Measurements from ENCODE around the gene TXNL1.
A peak's percentile ranks its signal among the peaks of the same experiment; 100 is the strongest.
"Not testable (repeated sequence)": the region's sequence is repeated elsewhere in the genome, so short reads cannot be mapped to it uniquely, and the experiment has no call there.

Gene TXNL1

GRCh38 chr18:56632070-56633022 lies 6.0 kb downstream of the TXNL1 start:
- H3K9me3 Mint-ChIP-seq, result no peaks in the 10 kb centered on the region

GRCh38 chr18:56627991-56628390 lies 10.4 kb downstream of the TXNL1 start:
- no peaks in the 10 kb centered on the region for H3K27me3 Mint-ChIP-seq (ENCODE audit: low read depth)
- H3K9me3 Mint-ChIP-seq, result no peaks in the 10 kb centered on the region
- H3K36me3 Mint-ChIP-seq (ENCODE audit: low read depth), result peaks cover 10% of the 10 kb centered on the region
- peaks cover 22% of the 10 kb centered on the region for H3K4me1 Mint-ChIP-seq (ENCODE audit: low read depth)
- H3K27ac Mint-ChIP-seq, result no peak overlapping the region
- no peak overlapping the region for H3K4me3 Mint-ChIP-seq

More at GRCh38 chr18:56632070-56633022, 6.0 kb downstream of the TXNL1 start:
- H3K4me3 Mint-ChIP-seq, result no peak overlapping the region
- no peaks in the 10 kb centered on the region for H3K27me3 Mint-ChIP-seq (ENCODE audit: low read depth)
- no peak overlapping the region for H3K27ac Mint-ChIP-seq
- peaks cover 14% of the 10 kb centered on the region for H3K36me3 Mint-ChIP-seq (ENCODE audit: low read depth)
- H3K4me1 Mint-ChIP-seq (ENCODE audit: low read depth), result peaks cover 44% of the 10 kb centered on the region

GRCh38 chr18:56615738-56616520 lies 22.5 kb downstream of the TXNL1 start:
- H3K27ac Mint-ChIP-seq, result no peak overlapping the region

GRCh38 chr18:56606618-56607017 lies 31.8 kb downstream of the TXNL1 start:
- H3K36me3 Mint-ChIP-seq (ENCODE audit: low read depth), result peaks cover 24% of the 10 kb centered on the region
- H3K4me3 Mint-ChIP-seq, result no peak overlapping the region
- no peaks in the 10 kb centered on the region for H3K9me3 Mint-ChIP-seq
- peak overlapping the region; percentile 52 for H3K27ac Mint-ChIP-seq
- H3K4me1 Mint-ChIP-seq (ENCODE audit: low read depth), result no peaks in the 10 kb centered on the region
- no peaks in the 10 kb centered on the region for H3K27me3 Mint-ChIP-seq (ENCODE audit: low read depth)

More at GRCh38 chr18:56615738-56616520, 22.5 kb downstream of the TXNL1 start:
- Mint-ChIP-seq H3K36me3 (ENCODE audit: low read depth) (peaks cover 36% of the 10 kb centered on the region), H3K4me1 (ENCODE audit: low read depth) (peaks cover 3% of the 10 kb centered on the region), H3K4me3 (no peak overlapping the region), H3K9me3 (no peaks in the 10 kb centered on the region), H3K27me3 (ENCODE audit: low read depth) (no peaks in the 10 kb centered on the region)

GRCh38 chr18:56598422-56598821 lies 40.0 kb downstream of the TXNL1 start:
- H3K27me3 Mint-ChIP-seq (ENCODE audit: low read depth), result no peaks in the 10 kb centered on the region
- no peak overlapping the region for H3K4me3 Mint-ChIP-seq
- no peak overlapping the region for H3K27ac Mint-ChIP-seq
- H3K4me1 Mint-ChIP-seq (ENCODE audit: low read depth), result no peaks in the 10 kb centered on the region
- H3K36me3 Mint-ChIP-seq (ENCODE audit: low read depth), result peaks cover 1% of the 10 kb centered on the region
- no peaks in the 10 kb centered on the region for H3K9me3 Mint-ChIP-seq

- Mint-ChIP-seq H3K36me3 (ENCODE audit: low read depth) (no peaks in the 10 kb centered on the region), H3K27me3 (ENCODE audit: low read depth) (peaks cover 5% of the 10 kb centered on the region), H3K4me1 (ENCODE audit: low read depth) (no peaks in the 10 kb centered on the region), H3K9me3 (no peaks in the 10 kb centered on the region), H3K4me3 (no peak overlapping the region), H3K27ac (no peak overlapping the region)
Measured at GRCh38 chr18:56593906-56594305, 44.5 kb downstream of the TXNL1 start.

GRCh38 chr18:56580026-56580425 lies 58.4 kb downstream of the TXNL1 start:
- no peaks in the 10 kb centered on the region for H3K4me1 Mint-ChIP-seq (ENCODE audit: low read depth)
- H3K27me3 Mint-ChIP-seq (ENCODE audit: low read depth), result peaks cover 20% of the 10 kb centered on the region
- no peaks in the 10 kb centered on the region for H3K9me3 Mint-ChIP-seq
- H3K27ac Mint-ChIP-seq, result no peak overlapping the region
- no peak overlapping the region for H3K4me3 Mint-ChIP-seq
- no peaks in the 10 kb centered on the region for H3K36me3 Mint-ChIP-seq (ENCODE audit: low read depth)

GRCh38 chr18:56579451-56579850 lies 58.9 kb downstream of the TXNL1 start:
- H3K4me3 Mint-ChIP-seq, result no peak overlapping the region
- H3K27ac Mint-ChIP-seq, result no peak overlapping the region
- H3K9me3 Mint-ChIP-seq, result no peaks in the 10 kb centered on the region
- no peaks in the 10 kb centered on the region for H3K4me1 Mint-ChIP-seq (ENCODE audit: low read depth)
- H3K27me3 Mint-ChIP-seq (ENCODE audit: low read depth), result peaks cover 20% of the 10 kb centered on the region
- H3K36me3 Mint-ChIP-seq (ENCODE audit: low read depth), result no peaks in the 10 kb centered on the region

GRCh38 chr18:56576826-56577573 lies 61.4 kb downstream of the TXNL1 start:
- H3K36me3 Mint-ChIP-seq (ENCODE audit: low read depth), result no peaks in the 10 kb centered on the region
- no peak overlapping the region for H3K4me3 Mint-ChIP-seq
- H3K4me1 Mint-ChIP-seq (ENCODE audit: low read depth), result no peaks in the 10 kb centered on the region
- H3K27me3 Mint-ChIP-seq (ENCODE audit: low read depth), result peaks cover 9% of the 10 kb centered on the region
- no peak overlapping the region for H3K27ac Mint-ChIP-seq
- no peaks in the 10 kb centered on the region for H3K9me3 Mint-ChIP-seq

- Mint-ChIP-seq H3K4me1 (ENCODE audit: low read depth) (no peaks in the 10 kb centered on the region), H3K4me3 (no peak overlapping the region), H3K9me3 (no peaks in the 10 kb centered on the region), H3K27me3 (ENCODE audit: low read depth) (peaks cover 9% of the 10 kb centered on the region), H3K36me3 (ENCODE audit: low read depth) (no peaks in the 10 kb centered on the region), H3K27ac (no peak overlapping the region)
Measured at GRCh38 chr18:56575819-56576663, 62.4 kb downstream of the TXNL1 start.

GRCh38 chr18:56574861-56575260 lies 63.5 kb downstream of the TXNL1 start:
- Mint-ChIP-seq H3K27me3 (ENCODE audit: low read depth) (peaks cover 9% of the 10 kb centered on the region), H3K27ac (no peak overlapping the region), H3K9me3 (no peaks in the 10 kb centered on the region), H3K4me3 (no peak overlapping the region), H3K36me3 (ENCODE audit: low read depth) (no peaks in the 10 kb centered on the region), H3K4me1 (ENCODE audit: low read depth) (no peaks in the 10 kb centered on the region)

GRCh38 chr18:56572267-56572666 lies 66.1 kb downstream of the TXNL1 start:
- H3K9me3 Mint-ChIP-seq; H3K4me1 Mint-ChIP-seq (ENCODE audit: low read depth); H3K4me3 Mint-ChIP-seq; H3K36me3 Mint-ChIP-seq (ENCODE audit: low read depth); H3K27ac Mint-ChIP-seq; H3K27me3 Mint-ChIP-seq (ENCODE audit: low read depth): not testable (repeated sequence)

- no peaks in the 10 kb centered on the region for H3K9me3 Mint-ChIP-seq
- no peaks in the 10 kb centered on the region for H3K36me3 Mint-ChIP-seq (ENCODE audit: low read depth)
- H3K27ac Mint-ChIP-seq, result no peak overlapping the region
Measured at GRCh38 chr18:56570978-56571377, 67.4 kb downstream of the TXNL1 start.

GRCh38 chr18:56569416-56569815 lies 69.0 kb downstream of the TXNL1 start:
- no peaks in the 10 kb centered on the region for H3K9me3 Mint-ChIP-seq
- H3K36me3 Mint-ChIP-seq (ENCODE audit: low read depth), result no peaks in the 10 kb centered on the region
- no peak overlapping the region for H3K27ac Mint-ChIP-seq
- H3K4me3 Mint-ChIP-seq, result no peak overlapping the region
- H3K4me1 Mint-ChIP-seq (ENCODE audit: low read depth), result no peaks in the 10 kb centered on the region
- H3K27me3 Mint-ChIP-seq (ENCODE audit: low read depth), result no peaks in the 10 kb centered on the region

More at GRCh38 chr18:56570978-56571377, 67.4 kb downstream of the TXNL1 start:
- Mint-ChIP-seq H3K27me3 (ENCODE audit: low read depth) (no peaks in the 10 kb centered on the region), H3K4me3 (no peak overlapping the region), H3K4me1 (ENCODE audit: low read depth) (no peaks in the 10 kb centered on the region)

All from T-helper 1 cell treated with Interleukin-12 subunit alpha and Interleukin-12 subunit beta and Interleukin-4 antibody, amounts not matched to agents 30 μg/mL and 1 μg/mL, for 36 hours (primary cell).